HG02588 (cell line): ENCODE measurements around the gene BMP2K.
"Not testable (repeated sequence)": the region's sequence is repeated elsewhere in the genome, so short reads cannot be mapped to it uniquely, and the experiment has no call there.

ENCODE experiments used
- ATAC-seq: cut with Tn5 transposase; IDR thresholded peaks from one replicate; pipeline ENCODE4 v1.9.1; 2021; ENCODE audit warnings: mild to moderate bottlenecking, moderate library complexity; ENCODE audit not compliant: unreplicated experiment

BMP2K gene

DNA sequence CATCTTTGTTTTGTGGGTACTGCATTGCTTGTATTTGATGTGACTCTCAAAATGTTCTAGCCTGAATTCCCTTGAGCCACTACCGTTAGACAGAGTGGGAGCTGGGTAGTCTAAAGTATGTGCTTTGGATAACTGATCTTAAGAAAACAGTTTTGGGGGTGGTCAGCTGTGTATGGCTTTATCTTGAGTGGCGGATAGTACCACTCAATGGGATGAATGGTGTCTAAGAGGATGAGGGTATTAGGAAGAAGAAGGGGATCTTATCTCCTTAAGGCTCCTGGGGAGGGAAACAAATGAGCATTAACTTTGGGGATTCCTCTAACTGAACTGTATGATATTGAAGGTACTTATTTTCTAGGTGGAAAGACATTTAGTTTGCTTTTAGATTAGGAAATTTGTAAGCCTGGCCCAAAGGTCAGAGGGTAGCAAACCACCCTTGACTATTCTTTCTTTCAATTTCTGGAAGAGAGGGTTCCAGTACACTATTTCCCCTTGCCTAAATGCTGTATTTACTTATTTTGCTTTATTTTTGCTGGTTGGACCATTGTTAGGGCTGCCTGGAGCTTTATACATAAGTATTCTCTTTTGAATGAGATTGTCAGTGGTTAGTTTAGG, 11.3 kb downstream of the BMP2K start:
- no peak for ATAC-seq

DNA sequence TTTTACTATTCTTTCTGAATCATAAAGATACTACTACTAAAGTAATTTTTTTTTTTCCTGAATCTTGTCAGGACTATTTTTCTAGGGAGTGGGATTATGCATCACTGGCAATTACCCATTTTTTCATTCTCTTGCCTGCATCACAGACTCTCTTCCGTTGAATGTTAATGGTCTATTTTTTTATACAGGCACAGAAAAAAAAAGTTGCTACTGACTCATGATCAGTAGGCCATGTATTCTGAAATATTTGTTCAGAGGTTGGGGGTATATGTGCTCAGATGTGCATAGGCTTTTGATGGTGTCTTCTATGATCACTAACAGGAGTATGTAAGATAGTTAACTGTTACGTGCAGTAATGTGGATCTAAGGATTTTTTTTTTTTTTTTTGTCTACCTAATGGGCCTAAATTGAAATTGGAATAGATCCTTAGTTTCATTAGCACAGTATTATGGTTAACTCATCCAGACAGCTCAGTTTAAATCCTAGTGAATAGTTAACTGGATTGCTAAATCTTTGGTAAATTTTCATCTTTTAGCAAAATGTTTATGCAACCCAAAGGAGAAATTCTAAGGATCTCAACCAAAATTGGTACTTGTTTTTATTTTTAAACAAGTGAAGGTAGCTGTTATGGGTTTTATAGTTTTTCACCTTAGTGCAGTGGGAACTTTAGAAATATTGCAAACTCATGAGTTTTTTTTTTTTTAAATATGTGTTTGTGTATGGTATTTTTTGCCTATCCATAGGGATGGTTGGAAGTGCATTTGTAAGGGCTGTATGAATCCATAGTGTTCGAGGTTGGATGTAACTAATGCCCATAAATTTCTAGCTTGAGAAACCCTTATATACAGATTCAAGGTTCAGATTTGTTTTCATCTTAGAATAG, 12.1 kb downstream of the BMP2K start:
- no peak for ATAC-seq

DNA sequence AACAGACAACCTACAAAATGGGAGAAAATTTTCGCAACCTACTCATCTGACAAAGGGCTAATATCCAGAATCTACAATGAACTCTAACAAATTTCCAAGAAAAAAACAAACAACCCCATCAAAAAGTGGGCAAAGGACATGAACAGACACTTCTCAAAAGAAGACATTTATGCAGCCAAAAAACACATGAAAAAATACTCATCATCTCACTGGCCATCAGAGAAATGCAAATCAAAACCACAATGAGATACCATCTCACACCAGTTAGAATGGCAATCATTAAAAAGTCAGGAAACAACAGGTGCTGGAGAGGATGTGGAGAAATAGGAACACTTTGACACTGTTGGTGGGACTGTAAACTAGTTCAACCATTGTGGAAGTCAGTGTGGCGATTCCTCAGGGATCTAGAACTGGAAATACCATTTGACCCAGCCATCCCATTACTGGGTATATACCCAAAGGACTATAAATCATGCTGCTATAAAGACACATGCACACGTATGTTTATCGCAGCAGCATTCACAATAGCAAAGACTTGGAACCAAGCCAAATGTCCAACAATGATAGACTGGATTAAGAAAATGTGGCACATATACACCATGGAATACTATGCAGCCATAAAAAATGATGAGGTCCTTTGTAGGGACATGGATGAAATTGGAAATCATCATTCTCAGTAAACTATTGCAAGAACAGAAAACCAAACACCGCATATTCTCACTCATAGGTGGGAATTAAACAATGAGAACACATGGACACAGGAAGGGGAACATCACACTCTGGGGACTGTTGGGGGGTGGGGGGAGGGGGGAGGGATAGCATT, 19.7 kb downstream of the BMP2K start:
- ATAC-seq, result not testable (repeated sequence)

DNA sequence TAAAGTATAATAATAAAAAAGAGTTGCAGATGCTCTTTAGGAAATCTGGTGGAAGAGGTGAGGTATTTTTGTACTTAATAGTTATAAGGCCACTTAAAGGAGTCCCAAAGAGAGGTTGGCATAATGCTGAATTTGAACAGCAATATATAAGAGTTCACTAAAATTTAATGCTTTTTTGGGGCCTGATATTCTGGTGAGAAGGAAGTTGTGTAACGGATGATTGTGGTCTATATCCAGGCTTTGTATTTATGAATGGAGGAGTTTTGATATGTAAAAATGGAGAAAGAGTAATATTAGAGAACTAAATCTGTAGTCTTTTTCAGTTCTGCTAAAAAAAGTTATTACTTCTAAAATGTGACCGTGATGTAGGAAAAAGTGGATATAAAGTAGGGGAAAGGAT, 20.4 kb downstream of the BMP2K start:
- ATAC-seq, result no peak

DNA sequence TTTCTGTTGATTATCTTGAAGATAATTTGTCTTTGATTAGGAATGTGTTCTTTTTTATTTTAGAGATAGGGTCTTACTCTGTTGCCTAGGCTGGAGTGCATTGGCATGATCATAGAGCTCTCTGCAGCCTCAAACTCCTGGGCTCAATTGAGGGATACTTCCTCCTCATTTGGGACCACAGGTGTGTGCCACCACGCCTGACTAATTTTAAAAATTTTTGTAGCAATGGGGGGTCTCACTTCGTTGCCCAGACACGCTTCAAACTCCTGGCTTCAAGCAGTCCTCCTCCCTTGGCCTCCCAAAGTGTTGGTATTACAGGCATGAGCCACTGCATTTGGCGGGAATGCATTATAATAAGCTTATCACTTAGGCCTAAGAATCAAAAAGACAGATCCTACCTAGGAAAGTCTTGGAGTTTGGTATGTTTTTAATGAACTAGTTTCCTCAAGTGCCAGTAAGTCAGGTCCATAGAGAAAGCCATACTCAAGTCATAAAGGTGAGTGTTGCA, 21.7 kb downstream of the BMP2K start:
- ATAC-seq, result no peak

DNA sequence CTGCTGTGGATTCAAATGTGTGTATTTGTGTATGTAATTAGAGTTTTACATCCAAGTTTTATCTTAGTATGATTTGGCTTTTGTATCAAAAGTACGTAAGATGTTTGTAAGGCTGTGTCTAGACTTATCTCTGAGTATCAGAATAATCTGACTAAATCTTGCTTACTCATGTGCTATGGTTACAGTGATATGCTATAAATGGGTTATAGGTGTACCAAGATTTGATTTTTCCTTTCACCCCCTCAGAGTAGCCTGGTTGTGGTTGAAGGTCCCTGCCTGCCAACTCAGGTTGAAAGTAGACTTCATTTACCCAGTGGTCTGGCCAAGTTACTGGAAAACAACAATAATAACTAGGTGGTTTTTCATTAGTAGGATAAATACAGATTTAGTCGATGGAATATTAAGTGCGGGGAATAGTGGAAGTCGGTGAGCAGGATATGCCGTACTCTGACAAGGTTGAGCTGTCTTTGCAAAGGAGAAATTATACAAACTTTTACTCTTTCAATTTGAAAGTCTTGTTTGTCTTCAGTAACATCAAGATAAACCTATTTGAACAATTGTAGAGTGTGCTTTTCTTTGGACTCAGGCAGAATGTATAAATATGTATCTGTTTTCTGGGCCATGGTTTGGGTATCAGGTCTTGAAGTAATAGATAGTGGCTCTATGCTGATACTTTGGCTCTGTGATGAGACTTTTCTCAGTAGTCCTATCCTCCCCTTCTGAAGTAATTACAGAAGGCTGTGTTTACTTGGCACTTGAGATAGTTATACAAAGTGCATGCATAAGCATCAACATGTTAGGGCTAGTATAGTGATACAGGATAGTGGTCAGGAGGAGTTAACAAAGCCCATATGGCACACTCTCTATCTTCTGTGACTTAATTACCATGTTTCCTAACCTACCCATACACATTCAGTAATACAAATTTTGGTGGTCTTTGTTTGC, 23.7 kb downstream of the BMP2K start:
- peak; percentile 47 for ATAC-seq

DNA sequence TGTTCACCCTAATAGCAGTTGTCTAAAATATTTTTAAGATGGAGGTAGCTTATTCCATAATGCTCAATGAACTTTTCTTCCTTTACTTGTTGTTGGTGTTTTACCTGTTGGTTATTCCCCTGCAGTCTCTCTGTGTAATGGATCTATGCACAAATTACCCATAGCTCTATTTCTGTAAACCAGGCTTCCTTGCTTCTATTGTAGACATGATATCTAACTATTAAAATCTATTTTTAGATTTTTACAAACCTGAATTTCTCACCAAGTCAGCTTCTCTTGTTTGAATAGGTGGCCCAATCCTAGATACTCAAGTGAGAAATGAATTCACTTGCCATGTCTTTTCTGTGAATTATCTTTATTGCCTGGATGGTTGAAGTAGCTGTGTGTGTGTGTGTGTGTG, 24.8 kb downstream of the BMP2K start:
- ATAC-seq, result no peak

DNA sequence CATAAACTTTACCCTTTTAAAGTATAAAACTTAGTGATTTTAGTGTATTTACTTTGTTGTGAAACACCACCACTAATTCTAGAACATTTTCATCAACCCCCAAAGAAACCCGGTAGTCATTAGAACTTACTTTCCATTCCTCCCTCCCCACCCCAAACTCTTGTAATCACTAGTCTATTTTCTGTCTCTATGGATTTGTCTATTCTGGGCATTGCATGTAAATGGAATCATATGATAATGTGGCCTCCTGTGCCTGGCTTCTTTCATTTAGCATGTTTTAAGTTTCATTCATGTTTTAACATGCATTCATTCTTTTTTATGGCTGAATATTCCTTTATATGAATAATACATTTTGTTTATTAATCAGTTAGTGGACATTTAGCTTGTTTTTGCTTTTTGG, 27.8 kb downstream of the BMP2K start:
- ATAC-seq, result no peak

DNA sequence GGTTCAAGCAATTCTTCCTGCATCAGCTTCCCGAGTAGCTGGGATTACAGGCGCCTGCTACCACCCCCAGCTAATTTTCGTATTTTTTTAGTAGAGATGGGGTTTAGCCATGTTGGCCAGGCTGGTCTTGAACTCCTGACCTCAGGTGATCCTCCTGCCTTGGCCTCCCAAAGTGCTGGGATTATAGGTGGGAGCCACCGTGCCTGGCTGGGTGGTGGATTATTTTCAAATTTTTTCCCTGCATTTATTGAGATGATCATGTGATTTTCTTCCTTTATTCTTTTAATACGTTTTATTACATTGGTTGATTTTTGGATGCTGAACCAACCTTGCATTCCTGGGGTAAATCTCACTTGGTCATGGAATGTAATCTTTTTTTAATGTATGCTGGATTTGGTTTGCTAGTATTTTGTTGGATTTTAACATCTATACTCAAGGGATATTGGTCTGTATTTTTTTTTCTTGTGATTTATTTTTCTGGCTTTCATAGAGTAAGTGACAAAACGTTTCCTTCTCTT, 30.9 kb downstream of the BMP2K start:
- ATAC-seq, result no peak

DNA sequence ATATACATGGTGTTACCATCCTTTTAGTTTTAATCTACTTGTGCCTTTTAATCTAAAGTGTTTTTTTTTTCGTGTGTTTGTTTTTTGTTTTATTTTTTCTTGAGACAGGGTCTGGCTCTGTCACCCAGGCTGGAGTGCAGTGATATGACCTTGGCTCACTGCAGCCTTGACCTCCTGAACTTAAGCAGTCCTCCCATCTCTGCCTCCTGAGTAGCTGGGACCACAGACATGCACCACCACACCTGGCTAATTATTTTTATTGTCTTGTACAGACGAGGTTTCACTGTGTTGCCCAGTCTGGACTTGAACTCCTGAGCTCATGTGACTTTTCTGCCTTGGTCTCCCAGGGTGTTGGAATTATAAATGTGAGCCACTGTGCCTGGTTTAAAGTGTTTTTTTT, 33.1 kb downstream of the BMP2K start:
- ATAC-seq, result no peak

DNA sequence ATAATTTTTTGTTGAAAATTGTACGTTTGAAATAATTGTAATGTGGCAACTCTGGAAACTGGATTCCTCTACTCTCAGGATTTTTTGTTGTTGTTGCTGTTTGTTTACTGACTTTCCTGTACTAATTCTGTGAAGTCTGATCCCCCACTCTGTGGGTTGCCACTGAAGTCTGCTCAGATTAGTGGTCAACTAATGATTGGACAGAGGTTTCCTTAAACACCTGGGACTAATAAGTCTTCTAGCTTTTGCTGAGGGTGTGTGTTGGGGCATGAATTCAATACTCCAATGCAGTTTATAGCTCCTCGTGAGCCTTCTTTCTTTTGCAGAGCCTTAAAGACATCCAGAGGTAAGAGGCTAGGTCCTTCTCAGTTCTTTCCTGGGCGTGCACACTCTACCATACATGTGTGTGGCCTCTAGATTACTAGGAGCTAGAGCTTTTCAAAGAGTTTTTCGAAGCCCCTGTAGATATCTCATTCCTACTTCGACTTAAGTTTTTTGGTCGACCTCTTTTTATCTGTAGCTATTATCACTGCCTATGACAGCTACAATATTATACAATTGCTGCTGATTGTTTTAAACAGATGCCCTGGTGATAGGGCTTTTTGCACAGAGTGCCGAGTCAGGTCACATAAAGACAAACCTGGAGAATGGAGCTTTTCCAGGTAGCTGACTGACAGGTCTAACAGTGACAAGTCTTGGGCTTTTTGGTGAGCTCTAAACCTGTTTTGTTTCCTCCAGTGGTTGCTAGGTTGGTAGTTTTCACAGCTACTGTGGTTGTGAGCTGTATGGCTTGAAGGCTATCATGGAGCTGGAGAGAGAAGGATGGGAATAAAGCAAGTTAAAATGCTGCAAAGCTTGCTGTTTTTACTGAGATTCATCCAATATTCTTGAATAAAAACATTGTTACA, 34.0 kb downstream of the BMP2K start:
- no peak for ATAC-seq

DNA sequence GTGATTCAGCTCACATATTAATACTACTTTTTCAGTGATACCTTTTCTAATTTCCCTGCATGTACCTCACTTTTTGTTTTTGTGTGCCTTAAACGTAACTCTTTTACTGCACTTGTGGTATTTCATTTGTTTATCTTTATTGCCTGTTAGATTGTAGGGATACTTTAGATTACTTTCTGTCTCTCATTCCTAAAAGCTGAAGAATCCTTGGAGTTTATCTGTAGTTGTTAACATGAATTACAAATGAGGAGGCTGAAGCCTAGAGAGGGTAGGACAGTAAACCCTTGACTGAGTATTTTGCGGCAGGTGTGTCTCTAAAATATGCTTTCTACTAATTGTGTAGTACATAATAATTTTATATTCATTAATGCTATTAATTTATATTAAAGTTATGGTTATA, 34.9 kb downstream of the BMP2K start:
- no peak for ATAC-seq

DNA sequence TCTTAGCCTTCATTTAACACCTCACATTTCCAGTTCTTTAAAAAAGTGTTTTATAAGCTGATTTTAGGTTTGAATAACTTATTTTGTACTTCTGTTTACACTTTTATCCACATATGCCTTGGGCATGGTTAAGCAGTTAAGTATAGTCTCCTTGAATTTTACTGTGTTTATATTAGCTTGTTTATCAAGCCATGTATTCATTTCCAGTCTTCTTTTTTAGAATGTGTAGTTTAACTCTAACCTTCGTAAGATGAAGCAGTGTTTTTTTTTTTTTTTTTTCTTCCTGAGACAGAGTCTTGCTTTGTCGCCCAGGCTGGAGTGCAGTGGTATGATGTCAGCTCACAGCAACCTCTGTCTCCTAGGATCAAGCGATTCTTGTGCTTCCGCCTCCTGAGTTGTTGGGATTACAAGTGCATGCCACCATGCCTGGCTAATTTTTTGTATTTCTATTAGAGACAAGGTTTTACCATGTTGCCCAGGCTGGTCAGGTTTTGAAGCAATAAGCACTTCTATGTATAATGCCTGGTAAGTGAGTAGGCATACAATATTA, 42.5 kb downstream of the BMP2K start:
- no peak for ATAC-seq

DNA sequence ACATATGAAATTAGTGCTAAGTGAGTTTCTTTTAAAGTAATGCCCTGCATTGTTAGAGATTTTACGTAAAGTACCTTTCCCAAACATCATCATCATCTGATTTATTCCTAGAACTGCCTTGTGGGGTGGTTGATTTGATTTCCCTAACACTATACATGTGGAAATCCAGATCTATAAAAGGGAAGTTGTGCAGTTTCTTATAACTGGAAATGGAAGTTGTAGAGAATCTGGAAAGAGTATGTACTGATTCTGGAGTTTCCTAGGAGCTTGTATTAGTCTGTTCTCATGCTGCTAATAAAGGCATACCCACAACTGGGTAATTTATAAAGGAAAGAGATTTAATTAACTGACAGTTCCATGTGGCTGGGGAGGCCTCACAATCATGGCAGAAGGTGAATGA, 47.9 kb downstream of the BMP2K start:
- ATAC-seq, result no peak

DNA sequence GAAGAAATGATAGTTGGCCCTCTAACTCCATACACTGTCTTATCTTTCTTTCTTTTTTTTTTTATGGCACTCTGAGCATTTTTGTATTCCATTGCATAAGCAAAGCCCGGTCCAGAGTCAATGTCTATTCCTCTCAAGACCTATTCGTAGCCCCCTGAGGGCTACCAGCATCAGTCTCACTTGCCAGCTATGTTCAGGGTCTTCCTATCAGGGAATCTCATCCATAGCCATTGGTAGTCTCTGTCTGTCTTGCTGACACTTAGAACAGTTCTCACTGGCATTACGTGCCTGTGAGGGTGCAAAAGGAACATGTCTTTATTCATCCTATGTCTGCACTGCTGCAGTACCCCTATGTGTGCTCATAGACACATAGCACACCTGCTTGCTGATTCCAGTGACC, 51.0 kb downstream of the BMP2K start:
- no peak for ATAC-seq

DNA sequence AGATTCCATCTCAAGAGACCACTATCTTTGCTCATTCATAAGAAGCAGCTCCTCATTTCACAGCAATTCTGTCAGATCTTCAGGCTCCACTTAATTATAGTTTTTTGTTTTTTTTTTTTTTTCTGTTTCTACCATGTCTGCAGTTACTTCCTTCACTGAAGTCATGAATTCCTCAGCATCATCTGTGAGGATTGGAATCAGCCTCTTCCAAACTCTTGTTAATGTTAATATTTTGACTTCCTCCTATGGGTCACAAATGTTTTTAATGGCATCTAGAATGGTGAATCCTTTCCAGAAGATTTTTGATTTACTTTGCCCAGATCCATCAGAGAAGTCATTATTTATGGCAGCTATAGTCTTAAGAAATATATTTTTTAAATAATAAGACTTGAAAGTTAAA, 53.1 kb downstream of the BMP2K start:
- no peak for ATAC-seq

DNA sequence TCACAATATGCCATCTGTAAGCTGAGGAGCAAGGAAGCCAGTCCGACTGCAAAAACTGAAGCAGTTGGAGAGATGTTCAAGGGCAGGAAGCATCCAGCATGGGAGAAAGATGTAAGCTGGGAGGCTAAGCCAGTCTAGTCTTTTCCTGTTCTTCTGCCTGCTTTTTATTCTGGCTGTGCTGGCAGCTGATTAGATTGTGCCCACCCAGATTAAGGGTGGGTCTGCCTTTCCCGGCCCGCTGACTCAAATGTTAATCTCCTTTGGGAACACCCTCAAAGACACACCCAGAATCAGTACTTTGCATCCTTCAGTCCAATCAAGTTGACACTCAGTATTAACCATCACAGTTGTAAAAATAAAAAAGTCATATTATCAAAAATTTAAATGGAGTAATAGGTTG, 63.5 kb downstream of the BMP2K start:
- ATAC-seq, result not testable (repeated sequence)

DNA sequence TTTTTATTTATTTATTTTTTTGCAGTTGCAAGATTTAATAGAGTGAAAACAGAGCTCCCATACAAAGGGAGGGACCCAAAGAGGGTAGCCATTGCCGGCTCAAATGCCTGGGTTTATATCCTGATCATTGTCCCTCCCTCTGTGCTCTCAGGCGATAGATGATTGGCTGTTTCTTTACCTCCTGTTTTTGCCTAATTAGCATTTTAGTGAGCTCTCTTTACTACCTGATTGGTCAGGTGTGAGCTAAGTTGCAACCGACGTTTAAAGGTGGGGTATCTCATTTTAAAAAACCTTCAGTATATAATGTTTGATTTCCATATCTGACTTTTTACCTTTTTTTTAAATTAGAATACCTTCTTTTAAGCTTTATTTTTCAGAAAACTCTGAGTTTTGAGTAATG, 64.1 kb downstream of the BMP2K start:
- not testable (repeated sequence) for ATAC-seq

DNA sequence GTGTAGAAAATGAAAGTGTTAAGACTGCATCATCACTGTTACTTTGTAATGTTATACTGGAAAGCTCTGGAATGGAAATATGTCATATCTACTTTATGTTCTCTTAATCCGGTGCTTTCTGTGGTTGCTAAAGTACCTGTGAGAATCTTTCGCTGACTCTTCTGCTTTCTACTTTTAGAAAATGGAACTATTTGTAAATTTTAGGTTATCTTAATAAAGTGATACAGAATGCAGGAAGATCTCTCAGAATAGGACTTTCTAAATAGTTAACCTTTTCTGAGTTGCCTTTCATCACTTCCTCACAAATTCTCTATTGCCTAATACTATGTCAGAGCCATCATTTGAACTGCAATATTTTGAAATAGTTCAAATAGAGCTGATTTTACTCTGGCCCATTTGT, 69.3 kb downstream of the BMP2K start:
- ATAC-seq, result no peak
